Forelimb muscle (tissue), 1 donor: ENCODE data around the gene RIPK4. TPM values are rescaled to one million over a fixed set of nuclear protein-coding genes. Genes with fewer than 3 reads are reported as not detected.

Experiments used
- DNase-seq: peaks from one replicate; pipeline ENCODE4 v3.0.0-alpha.2; 2013; ENCODE audit warnings: low read depth
- polyA plus RNA-seq: library from polyadenylated mRNA; unstranded; fragments of 120-200 nt; gene quantifications from one replicate; pipeline ENCODE4 v1.2.1, GENCODE V29; 2013; ENCODE audit not compliant: insufficient read length

Gene RIPK4
- polyA plus RNA-seq, 1 donor: 0.15 TPM

GRCh38 chr21:41753006-41753898 is 13.6 kb downstream of the RIPK4 start:
- DNase-seq: no peak

- DNase-seq: no peak
These were observed 14.6 kb downstream of the RIPK4 start for GRCh38 chr21:41752231-41752681.

DNA sequence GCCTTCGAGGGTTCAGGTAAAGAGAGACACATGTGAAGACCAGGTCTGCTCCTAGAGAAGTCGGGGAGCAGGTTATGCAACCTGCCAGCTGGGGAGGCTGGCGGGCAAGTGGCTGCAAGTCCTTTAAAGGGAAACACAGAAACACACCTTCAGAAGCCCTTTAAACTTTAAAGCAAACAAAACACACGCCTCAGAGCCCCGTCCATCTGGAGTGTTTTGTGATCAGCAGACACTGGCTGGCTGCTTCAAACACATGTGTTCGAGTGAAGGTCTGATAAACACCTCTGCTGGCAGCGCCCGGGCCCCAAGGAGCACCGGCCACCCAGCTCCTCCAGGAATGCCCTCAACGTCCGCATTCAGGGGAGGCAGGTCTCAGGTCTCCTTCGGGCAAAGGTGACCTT is 15.2 kb downstream of the RIPK4 start:
- DNase-seq: no peak

GRCh38 chr21:41750532-41751151 is 16.2 kb downstream of the RIPK4 start:
- no peak for DNase-seq

- DNase-seq: no peak
These were observed 16.8 kb downstream of the RIPK4 start for GRCh38 chr21:41750051-41750450.

DNA sequence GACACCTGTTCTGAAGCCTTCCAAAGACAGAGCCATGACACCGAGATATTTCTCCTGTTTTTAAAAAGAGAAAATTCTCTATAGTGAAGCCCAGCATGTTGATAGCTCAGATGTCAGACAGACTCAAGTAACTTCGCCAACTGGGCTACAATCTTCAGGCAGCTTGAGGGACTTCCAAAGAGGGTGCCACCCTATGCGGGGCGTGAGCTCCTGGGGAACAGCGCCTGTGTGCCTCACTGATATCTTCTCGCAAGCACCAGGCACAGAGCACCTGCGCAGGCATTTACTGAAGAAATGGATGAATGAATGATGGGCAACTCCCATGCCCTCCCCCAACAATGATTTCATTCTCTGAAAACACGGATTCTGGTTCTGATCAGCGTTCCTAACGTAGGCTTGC is 17.6 kb downstream of the RIPK4 start:
- no peak for DNase-seq

DNA sequence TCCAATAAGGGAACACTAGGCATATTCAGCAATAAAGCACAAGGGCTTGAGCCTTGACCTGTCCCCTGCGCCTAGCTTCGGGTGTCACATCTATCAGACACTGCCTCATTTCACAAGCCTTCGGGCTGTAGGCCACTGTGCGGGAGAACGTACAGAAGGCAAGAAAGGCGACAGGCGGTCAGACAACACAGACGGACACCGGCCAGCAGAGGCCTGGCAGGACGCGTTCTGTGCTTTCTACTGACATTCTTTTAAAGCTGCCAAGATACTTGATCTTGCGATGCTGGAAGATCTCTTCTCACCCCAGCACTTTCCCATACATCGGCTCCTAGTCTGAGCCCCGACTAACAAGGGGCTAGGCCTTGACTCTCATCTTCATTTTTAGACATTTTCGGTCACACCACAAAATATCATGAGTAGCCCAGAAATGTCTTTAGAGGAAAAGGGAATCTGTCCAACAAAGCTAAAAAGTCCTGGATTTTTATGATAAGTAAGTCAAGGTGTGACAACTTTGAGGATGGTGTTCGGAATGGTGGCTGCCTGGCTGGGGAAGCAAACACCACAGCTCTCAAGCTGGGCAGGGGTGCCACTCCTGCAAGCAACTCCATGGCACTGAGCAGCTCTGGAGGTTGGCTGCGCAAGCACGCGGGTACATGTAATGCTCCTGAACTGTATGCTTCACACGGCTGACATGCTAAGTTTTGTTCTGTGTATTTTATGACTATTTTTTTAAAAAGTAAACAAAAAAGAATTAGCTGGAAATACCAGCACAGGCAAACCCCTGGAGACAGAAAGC is 18.7 kb downstream of the RIPK4 start:
- no peak for DNase-seq

DNA sequence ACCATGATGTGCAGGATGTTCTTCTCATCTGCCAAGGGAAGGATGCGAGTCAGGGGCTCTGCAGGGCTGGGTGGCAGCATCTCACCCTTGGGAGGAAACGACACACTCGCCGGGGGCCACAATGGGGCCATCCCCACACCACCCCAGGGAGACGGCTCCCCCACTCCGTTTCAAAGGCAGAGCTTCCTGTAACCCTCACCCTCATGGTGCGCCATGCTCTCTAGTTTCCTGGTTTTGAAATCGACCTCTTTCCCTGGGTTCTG is 20.2 kb downstream of the RIPK4 start:
- DNase-seq: no peak

GRCh38 chr21:41745971-41746743 is 20.7 kb downstream of the RIPK4 start:
- no peak for DNase-seq

- DNase-seq: no peak
These were observed 21.6 kb downstream of the RIPK4 start for GRCh38 chr21:41745026-41745820.

DNA sequence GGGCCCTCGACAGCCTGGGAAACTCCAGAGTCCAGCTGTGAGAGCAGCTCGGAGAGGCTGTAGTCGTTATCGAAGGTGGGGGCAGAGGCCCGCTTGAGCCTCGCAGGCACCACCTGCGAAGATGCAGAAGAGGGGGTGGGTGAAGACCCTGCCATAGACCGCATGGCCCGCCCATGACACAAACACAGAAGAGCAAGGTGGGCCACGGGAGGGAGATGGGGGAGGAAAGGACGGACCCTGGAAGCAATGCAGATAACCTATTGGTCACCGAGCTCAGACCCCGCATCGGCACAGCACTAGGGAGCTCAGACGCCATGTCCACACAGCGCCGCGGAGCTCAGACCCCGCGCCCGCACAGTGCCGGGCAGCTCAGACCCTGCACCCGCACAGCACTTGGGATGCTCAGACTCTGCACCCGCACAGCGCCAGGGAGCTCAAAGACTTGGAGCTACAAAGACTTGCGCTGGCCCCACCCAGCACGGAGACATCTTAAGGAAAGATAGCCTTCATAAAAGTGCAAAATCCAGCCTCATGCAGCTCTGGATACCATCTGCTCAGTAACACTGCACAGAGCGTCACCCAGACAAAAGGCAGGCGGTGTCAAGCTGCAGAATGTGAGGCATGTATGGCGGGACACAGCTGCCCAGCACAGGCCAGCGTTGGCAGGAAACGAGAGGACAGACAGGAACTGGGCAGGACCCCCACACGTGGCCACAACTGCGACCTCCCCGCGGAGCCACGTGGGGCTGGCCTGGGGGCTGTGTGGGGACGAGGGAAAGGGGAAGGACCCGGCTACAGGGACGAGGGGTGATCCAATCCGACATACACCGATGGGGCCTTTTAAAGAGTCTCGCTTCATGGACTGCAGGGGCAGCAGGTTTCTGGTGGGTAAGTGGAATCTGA is 22.6 kb downstream of the RIPK4 start:
- no peak for DNase-seq

DNA sequence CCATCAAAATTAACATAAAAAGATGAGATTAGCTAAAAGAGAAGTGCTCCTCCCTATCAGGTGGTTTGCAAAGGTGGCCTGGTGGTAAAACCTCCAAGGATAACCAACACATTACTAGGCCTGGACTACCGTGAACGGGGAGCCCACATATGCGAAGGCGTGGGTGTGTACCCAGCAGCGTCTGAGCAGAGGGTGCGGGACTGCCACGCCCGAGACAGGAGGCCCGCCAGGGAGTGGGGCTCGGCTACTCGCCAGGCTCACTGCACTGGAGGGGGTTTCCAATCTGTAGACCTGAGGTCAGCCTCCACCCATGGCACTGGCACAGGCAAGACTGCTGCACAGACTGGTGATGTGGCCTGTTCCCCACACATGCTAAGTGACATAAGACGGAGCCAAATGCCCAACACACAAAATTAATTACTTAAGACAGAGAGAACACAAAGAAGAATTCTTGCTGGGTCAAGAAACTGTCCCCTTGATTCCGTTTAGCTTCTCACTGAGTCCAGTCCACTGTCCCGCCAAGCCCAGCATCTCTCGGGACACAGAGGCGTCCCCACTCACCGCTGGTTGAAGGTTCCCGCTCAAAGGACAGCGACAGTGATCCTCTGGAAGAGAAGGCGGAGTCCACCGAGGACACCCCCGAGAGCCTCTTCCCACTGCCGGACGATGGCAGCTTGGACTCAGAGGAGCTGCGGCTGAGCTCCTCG is 23.4 kb downstream of the RIPK4 start:
- DNase-seq: no peak

GRCh38 chr21:41742073-41742875 is 24.6 kb downstream of the RIPK4 start:
- DNase-seq: no peak

- DNase-seq: no peak
These were observed 25.4 kb downstream of the RIPK4 start for GRCh38 chr21:41741253-41742072.

DNA sequence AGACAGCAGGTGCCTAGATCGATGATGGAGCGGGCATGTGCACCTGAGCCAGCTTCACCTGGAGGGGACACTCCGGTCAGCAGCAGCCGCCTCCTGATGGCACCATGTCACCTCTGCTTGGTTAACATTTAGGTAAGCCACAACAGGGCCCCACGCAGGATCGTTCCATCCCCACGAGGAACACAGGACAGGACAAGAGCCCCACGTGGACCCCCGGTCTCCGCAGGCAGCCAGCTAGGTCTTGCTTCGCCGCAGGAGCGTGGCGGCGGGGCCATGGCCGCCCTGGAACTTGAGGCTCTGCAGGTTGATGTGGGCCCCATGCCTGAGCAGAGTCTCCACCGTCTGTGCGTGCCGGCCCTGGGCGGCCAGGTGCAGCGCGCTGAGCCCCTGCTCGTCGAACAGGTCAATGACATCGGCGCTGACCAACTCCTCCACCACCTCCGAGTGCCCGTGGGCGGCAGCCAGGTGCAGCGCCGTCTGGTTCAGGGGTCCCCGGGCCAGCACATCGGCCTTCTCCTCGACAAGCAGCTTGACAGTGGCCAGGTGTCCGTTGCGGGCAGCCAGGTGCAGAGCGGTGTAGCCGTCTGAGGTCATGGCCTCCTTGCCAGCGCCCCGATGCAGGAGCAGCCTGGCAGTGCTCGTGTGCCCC is 26.1 kb downstream of the RIPK4 start:
- no peak for DNase-seq

DNA sequence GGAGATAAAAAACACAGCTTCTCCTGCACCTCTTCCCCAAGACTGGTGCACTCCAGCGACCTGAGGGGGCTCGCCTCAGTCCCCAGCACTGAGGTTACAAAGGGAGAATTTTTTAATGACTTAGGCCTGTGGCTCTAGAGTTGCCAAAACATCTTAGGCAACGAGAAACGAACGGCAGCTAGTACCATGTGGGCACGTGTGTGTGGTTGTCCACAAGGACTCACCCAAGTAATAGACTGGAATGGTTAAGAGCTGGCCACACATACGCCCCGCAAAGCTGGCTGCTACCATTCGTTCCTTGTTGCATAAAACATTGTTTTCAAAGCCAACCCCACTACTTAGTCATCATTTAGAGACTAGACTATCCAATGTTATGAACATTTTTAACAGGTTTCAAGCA is 26.9 kb downstream of the RIPK4 start:
- DNase-seq: no peak

DNA sequence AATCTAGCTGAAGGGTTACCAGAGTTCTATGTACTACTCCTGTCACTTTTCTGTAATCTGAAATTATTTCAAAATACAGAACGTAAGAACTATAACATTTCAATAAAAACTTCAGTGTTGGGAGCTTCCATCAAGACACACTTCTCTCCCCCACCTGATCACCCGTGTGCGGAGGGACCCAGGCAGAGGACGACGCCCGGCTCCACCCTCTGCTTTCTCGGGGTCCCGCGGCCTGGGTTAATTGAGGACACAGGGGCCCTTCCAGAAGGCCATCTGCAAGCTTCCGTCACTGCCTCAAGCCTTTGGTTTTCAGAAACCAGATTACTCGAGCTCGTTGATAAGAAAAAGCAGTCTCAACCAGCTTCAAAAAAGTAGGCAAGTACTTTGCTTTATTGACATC is 27.8 kb downstream of the RIPK4 start:
- DNase-seq: no peak
